Nephron (organoid): ENCODE measurements around the gene WAC.

Experiments
- H3K27ac Mint-ChIP-seq, 3 experiments: 2 replicates each; pipeline ENCODE4 v1.8.0; 2020; ENCODE audit warnings: mixed read lengths in 3 of 3, mild to moderate bottlenecking in 2 of 3, moderate library complexity in 1 of 3
- H3K27me3 Mint-ChIP-seq: 2 replicates; pipeline ENCODE4 v1.8.0; 2021; ENCODE audit warnings: low read depth, mild to moderate bottlenecking, moderate library complexity, mixed read lengths
- H3K36me3 Mint-ChIP-seq: 2 replicates; pipeline ENCODE4 v1.8.0; 2020; ENCODE audit warnings: low read depth, mixed read lengths
- H3K4me1 Mint-ChIP-seq: 2 replicates; pipeline ENCODE4 v1.8.0; 2020; ENCODE audit warnings: mixed read lengths
- H3K4me3 Mint-ChIP-seq, 3 experiments: 2 replicates each; pipeline ENCODE4 v1.8.0; 2020; ENCODE audit warnings: mild to moderate bottlenecking in 3 of 3, mixed read lengths in 3 of 3, moderate library complexity in 2 of 3
- H3K9me3 Mint-ChIP-seq: 2 replicates; pipeline ENCODE4 v1.8.0; 2020; ENCODE audit warnings: mixed read lengths
- TF ChIP-seq, protein P1 (sequence below), 3 experiments: fragments of 200-600 bp; sonication (generic); IDR thresholded peaks; one replicate each; pipeline ENCODE4 v1.5.0; 2021; ENCODE audit warnings: antibody characterized with exemption in 3 of 3; ENCODE audit not compliant: unreplicated experiment in 3 of 3

Gene WAC

DNA sequence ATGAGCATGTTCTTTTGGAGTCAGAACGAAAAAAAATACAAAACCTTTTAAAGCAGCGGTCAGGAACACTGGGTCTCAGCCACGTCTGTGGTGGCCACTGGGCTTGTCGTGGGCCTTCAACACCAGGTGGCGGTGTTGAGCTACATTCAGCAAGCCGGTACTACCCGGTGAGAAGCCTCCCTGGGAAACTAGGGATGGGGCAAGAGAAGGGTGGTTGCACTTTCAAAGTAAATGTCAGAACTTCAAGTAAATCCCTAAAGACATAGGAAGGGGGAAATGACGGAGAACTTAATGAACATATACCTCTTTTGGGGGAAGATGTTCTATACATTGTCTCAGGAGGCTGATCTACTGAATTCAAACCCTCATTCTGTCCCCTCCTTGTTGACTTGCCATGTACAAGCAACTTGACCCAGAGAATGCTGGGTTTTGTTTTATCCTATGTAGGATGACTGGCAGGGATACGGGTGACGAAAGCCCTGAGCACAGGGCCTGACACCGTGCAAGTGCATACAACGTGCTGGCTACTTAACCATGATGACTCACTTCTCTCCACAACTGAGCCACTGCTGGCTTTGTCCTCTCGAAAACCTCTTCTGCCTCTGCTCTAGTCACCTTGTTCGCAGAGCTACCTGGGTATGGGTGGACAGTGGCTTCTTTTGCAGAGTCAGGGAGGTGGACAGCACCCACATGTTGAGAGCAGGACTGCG lies 95.4 kb downstream of the WAC start:
- Mint-ChIP-seq H3K27ac (no peak overlapping the region), H3K9me3 (no peaks in the 10 kb centered on the region), H3K36me3 (peaks cover 4% of the 10 kb centered on the region), H3K4me1 (no peaks in the 10 kb centered on the region), H3K4me3 (no peak overlapping the region), H3K27me3 (peaks cover 14% of the 10 kb centered on the region)
- TF ChIP-seq, protein P1, sequence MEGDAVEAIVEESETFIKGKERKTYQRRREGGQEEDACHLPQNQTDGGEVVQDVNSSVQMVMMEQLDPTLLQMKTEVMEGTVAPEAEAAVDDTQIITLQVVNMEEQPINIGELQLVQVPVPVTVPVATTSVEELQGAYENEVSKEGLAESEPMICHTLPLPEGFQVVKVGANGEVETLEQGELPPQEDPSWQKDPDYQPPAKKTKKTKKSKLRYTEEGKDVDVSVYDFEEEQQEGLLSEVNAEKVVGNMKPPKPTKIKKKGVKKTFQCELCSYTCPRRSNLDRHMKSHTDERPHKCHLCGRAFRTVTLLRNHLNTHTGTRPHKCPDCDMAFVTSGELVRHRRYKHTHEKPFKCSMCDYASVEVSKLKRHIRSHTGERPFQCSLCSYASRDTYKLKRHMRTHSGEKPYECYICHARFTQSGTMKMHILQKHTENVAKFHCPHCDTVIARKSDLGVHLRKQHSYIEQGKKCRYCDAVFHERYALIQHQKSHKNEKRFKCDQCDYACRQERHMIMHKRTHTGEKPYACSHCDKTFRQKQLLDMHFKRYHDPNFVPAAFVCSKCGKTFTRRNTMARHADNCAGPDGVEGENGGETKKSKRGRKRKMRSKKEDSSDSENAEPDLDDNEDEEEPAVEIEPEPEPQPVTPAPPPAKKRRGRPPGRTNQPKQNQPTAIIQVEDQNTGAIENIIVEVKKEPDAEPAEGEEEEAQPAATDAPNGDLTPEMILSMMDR (IDR thresholded peaks at IDR 0.05; ENCODE audit: unreplicated experiment in 3 of 3): peak; percentile 89 to 91 (median 90)

DNA sequence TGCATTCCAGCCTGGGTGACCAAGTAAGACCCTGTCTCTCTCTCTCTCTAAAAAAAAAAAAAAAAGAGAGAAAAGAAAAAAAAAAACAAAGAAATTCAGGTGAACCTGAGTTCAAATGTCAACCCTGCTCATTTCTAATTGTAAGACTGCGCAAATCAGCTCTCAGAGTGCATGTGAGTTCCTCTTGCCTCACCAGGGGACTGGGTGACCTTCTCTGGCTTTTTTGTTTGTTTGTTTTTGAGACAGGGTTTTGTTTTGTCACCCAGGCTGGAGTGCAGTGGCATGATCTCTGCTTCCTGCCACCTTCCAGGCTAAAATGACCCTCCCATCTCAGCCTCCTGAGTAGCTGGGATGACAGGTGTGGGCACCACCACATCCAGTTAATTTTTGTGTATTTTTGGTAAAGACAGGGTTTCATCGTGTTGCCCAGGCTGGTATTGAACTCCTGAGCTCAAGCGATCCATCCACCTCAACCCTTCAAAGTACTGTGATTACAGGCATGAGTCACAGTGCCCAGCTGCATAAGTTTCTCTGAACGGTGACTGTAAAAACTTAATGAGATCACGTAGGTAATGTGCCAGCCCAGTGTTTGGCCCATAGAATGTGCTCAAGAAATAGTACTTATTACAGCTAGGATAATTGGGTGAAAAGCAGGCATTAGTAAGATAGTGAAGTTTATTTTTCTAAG lies 99.1 kb downstream of the WAC start:
- Mint-ChIP-seq H3K4me1 (no peaks in the 10 kb centered on the region), H3K27ac (no peak overlapping the region), H3K4me3 (no peak overlapping the region), H3K9me3 (no peaks in the 10 kb centered on the region), H3K36me3 (no peaks in the 10 kb centered on the region), H3K27me3 (peaks cover 15% of the 10 kb centered on the region)
- TF ChIP-seq, protein P1 (IDR thresholded peaks at IDR 0.05; ENCODE audit: unreplicated experiment in 3 of 3): no peak

DNA sequence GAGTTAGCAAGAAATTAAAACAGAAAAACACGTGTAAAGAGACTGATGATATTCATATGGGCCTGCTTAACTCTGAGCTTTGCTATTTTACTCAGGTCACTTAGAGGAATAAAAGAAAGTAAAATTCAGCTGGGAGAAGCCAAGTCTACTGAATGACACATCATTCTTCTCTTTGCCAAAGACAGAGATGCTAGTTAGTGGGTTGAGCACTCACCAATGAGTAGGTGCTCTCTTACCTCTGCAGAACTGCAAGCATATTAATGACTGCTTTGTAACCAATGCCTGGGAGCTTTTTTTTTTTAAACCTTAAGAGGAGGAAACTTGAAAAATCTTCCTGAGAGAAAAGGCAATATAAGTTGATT lies 99.6 kb downstream of the WAC start:
- Mint-ChIP-seq H3K4me1 (no peaks in the 10 kb centered on the region), H3K36me3 (no peaks in the 10 kb centered on the region), H3K27me3 (peaks cover 15% of the 10 kb centered on the region), H3K27ac (no peak overlapping the region), H3K9me3 (no peaks in the 10 kb centered on the region), H3K4me3 (no peak overlapping the region)
- TF ChIP-seq, protein P1 (IDR thresholded peaks at IDR 0.05; ENCODE audit: unreplicated experiment in 3 of 3): no peak

DNA sequence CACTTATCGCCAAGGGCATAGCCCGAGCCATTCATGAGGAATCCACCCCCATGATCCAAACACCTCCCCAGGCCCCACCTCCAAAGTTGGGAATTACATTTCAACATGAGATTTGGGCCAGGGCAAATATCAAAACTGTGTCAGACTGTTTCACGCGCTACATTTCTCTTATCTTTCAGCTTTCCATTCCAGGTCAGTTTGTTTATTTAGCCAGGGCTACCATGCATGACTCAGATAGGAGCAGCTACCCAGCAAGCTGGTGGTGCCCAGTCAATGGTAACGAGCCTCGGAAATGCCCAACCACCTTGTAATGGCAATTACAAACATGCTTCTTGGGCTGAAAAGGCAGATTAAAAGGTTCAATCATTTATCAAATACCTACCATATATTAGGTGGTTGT lies 100.8 kb downstream of the WAC start:
- H3K9me3 Mint-ChIP-seq: no peaks in the 10 kb centered on the region
- no peaks in the 10 kb centered on the region for H3K4me1 Mint-ChIP-seq
- no peak overlapping the region for H3K4me3 Mint-ChIP-seq
- H3K36me3 Mint-ChIP-seq: no peaks in the 10 kb centered on the region
- H3K27ac Mint-ChIP-seq: no peak overlapping the region
- TF ChIP-seq, protein P1 (IDR thresholded peaks at IDR 0.05; ENCODE audit: unreplicated experiment in 3 of 3): no peak
- H3K27me3 Mint-ChIP-seq: peaks cover 15% of the 10 kb centered on the region

DNA sequence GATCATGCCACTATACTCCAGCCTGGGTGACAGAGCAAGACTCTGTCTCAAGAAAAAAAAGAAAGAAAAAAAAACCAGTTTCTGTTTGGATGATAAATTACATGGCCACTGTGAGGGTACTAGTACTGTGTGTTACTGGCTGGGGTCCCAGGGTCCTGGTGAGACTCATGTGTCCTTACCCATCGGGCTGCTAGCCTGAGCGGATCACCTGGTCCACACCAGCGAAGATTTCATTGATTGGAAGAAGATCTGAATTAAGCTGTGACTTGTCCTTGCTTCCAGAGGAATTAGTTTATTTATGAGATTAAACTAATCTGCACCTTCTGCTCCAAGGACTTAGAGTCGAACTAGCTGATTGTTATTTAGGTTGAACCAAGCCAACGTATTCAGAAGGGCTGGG lies 104.4 kb downstream of the WAC start:
- no peak overlapping the region for H3K27ac Mint-ChIP-seq
- no peaks in the 10 kb centered on the region for H3K4me1 Mint-ChIP-seq
- H3K9me3 Mint-ChIP-seq: no peaks in the 10 kb centered on the region

More for the DNA sequence above, 104.4 kb downstream of the WAC start:
- peaks cover 5% of the 10 kb centered on the region for H3K27me3 Mint-ChIP-seq
- H3K4me3 Mint-ChIP-seq: no peak overlapping the region
- TF ChIP-seq, protein P1 (IDR thresholded peaks at IDR 0.05; ENCODE audit: unreplicated experiment in 3 of 3): no peak
- no peaks in the 10 kb centered on the region for H3K36me3 Mint-ChIP-seq
